Inflammatory macrophage (primary cell): ENCODE measurements around the gene NMT1.

Source experiments
- DNase-seq, 2 donors: peaks; one replicate each; pipeline ENCODE4 v3.0.0-alpha.2; 2020 to 2022

The NMT1 gene

DNA sequence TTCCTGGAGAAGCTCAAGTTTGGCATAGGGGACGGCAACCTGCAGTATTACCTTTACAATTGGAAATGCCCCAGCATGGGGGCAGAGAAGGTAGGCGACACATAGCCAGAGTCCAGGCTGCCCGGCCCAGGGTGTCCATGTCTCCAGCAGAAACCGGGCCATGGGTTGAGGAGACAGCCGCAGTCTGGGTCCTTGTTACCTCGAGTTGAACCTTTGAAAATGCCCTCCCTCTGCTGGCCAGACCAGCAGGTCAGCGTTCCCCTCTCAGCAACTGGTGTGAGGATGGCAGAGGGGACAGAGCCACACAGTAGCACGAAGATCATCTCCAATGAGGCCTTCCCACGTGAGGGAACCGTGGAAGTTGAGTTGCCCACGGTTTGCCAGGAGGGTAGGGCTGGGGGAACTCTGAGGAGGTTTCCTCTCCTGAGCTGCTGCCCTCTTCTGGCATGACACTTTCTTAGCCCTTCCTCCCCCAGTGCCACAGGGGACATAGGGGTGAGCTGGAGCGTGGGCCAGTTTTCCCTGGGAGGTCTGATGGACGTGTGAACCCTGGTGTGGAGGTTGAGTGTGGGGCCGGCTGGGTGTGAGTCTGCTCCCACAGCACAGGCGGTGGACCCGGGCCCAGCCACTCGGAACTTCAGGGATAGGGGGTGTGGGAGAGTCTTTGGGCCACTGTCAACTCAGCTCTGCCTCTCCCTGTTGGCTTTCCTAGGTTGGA, 43.9 kb downstream of the NMT1 start:
- DNase-seq = no peak

- no peak for DNase-seq
Observed at GRCh38 chr17:45106096-45106495, 45.0 kb downstream of the NMT1 start.

- no peak for DNase-seq
Observed at GRCh38 chr17:45106582-45106981, 45.5 kb downstream of the NMT1 start.

DNA sequence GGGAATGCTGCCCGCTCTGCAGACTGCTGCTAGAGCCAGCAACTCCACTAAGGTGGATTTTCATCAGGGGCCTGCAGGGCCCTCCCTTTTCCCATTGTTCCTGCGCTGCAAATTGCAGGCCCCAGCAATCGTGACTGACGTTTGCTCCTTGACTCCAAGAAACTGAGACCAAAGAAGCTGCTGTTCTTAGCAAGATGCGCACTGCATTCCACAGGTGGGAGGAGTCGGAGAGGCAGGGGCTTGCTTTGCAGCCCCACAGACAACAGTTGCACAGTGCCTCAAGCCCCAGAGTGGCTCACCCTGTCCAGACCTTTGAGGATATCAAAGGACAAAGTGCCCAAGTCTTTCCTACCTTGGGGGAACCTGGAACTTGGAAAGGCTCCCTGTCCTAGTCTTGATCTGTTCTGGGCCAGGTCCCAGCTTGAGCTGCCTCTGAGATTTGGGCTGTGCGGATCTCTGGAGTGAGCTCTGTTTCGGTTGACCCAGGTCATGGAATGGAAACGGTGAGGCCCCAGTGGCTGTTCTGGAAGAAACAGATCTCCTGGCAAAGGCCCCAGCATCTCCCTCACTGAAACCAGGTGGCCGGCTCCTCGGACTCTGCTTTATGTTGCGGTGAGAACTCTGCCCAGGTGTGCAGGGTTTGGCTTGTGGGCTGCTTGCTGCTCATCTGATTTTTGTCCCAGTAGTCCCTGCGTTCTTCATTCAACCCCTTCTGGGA, 46.3 kb downstream of the NMT1 start:
- DNase-seq = no peak

- no peak for DNase-seq
Observed at GRCh38 chr17:45108051-45108450, 46.9 kb downstream of the NMT1 start.

DNA sequence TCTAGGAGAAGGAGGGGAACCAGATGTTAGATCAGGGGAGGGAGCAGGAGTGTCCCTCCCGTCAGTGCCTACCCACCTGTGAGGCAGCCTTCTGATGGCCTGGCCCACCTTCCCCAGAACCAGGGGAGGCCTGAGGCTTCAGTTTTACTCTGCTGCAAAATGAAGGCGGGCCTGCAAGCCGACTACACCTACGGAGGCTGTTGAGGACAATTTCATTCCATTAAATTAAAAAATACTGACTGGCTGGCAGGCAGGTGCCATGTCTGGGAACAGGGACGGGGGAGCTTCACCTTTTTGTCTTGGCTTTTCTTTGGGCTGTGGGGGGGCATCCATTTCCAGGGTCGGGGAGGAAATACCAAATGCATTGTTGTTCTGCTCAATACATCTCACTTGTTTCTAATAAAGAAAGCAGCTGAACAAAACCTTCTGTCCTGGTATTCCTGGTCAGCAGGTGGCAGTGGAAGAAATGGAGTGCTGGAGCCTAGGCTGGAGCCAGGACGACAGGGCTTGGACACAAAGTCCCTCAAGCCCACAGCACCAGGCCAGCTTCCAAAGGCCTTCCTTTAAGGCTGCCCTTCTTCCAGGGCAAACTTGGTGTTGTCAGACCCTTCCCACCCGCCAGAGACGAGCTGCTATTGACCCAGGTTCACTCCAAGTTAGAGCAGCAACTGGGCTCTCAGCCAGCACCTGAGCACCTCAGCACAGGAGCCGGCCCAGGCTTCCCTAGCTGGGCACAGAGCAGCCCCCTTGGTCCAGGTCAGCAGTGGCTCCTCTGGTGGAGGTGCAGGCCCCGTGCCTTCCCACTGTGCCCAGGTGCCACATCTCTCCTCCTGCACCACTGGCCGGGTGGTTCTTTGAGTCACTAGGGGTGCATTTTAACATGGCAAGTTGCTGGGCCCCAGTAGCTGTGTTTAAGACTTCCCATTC, 47.7 kb downstream of the NMT1 start:
- DNase-seq = no peak

DNA sequence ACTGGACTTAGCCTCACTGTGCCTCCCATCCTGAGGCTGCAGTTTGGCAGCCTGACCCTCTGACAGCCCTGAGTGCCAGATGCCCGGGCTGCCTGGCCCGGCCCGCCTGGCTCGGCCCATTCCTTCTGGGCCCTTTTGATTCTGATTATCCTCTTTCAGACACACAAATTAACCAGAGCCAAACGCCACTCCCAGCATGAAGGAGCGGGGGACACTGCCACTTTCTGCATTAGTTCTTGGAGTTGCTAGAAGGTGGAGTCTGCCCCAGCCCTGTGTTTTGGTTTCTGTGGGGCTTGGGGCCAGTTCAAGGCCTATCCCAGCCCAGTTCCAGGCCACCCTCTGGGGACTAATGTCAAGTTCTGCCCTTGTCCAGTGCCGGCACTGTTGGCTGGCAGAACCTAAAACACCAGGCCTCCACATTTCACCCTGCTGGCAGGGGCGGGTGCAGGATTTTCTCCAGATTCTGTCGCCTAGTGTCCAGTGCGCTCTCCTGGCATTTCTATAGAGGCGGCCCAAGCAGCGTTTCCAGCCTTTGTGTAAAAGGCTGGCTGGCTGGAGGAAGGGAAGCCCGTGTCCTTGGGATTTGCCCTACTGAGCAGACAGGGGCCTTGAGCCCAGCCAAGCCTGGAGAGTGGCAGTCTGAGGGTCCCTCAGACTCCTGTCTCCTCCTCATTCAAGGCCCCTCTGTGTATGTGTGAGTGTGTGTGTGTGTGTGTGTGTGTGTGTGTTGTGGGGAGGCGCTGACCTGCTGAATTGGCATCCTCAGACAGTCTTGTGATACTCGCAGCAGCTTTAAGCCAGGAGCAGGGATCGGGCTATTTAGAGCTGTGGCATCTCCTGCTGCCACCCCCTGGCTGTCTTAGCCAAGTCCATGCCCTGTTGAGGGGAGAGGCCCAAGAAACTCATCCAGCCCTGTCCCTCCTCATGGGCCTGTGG, 49.8 kb downstream of the NMT1 start:
- no peak for DNase-seq

DNA sequence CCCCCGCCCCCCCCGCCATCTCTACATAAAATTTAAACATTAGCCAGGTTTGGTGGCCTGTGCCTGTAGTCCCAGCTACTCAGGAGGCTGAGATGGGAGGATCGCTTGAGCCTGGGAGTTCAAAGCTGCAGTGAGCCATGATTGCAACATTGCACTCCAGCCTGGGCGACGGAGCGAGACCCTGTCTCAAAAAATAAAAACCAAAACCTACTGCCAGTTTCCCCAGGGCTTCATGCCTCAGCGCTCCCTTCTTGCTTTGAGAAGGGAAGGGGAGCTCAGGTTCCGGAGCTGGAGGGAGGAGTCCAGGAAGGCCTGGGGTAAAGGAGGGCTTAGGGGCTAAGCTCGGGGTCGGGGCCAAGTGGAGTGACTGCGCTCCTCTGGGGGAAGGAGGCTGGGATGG, 50.7 kb downstream of the NMT1 start:
- no peak for DNase-seq

DNA sequence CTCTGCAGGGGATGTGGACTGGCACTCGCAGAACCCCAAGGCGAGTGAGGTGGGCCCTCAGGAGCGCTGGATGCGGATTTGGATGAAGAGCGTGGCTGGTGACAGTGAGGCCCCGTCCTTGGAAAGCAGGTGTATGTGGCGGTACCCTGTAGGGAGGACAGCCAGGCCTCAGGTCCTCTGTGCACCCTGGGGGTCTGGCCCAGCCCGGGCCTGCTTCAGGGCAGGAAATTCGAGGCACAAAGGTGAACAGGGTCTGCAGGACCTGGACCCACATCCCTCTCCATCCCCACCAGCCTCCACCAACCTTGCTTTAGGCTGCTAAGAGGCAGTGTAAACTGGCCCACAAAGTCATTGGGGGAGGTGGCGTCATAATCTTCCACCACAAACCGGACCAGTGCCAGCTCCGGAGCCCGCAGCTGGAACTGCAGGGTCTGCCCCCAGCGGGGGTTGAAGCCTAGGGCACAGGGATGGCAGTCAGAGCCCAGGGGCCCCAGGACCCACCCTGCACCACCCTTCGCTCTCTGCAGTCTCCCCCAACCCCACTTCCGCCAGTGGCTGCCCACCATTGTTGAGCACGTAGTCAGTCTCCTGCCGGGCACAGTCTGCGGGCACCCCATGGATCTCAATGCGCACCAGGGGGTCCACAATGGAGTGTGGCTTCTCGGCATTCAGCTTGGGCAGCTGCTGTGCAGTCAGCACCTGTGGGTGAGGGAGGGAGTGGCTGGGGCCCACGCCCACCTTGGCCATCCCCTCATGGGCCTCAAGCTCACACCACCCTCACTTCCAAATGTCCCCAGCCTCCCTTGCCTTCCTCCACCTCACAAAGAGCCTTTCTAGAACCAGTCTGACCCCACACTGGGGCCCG, 51.7 kb downstream of the NMT1 start:
- no peak for DNase-seq

GRCh38 chr17:45113424-45113754, 52.3 kb downstream of the NMT1 start:
- no peak for DNase-seq

GRCh38 chr17:45114117-45114932, 53.2 kb downstream of the NMT1 start:
- no peak for DNase-seq

DNA sequence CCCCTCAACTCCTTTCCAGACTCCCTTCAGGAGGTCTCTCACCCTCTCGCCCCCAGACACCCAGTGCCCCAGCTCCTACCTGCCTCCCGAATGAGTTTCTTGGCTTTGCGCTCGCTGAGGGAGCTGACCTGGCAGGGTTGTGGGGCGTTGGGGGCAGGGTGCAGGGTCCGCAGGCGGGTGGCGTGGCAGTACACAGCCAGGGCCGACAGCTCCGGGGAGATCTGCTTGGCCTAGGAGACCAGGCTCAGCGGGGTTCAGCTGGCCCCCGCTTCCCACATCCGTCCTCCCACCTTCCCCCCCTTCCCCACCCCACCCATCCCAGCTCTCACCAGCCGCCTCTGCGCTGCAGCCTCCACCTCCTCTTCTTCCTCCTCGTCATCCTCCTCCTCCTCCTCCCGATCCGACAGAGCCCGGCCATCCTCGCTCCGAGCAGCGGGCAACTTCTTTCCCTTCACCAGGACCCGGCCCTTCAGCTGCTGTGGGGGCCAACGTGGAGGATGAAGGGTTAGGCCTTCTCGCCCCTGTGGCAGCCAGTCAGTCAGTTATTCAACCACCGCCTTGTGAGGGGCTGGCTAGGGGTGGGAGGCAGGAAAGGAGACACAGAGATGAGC, 54.0 kb downstream of the NMT1 start:
- DNase-seq = no peak

DNA sequence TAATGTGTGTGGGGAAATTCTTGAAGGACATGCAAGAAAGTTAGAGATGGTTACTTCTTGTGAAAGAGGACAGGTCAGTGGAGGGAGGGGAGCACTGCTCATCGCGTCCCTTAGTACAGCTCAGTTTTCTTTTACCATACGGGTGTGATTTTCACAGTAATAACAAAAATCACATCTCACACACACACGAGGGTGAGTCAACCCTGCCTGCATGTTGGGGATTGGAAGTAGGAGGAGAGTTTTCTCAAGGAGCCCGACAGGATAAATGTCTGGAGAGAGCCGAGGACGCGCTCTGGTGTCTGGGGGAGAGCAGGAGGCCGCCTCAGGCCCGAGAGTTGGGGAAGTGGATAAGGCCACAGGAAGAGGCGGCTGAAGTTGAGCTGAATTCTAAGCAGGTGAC, 54.8 kb downstream of the NMT1 start:
- no peak for DNase-seq

DNA sequence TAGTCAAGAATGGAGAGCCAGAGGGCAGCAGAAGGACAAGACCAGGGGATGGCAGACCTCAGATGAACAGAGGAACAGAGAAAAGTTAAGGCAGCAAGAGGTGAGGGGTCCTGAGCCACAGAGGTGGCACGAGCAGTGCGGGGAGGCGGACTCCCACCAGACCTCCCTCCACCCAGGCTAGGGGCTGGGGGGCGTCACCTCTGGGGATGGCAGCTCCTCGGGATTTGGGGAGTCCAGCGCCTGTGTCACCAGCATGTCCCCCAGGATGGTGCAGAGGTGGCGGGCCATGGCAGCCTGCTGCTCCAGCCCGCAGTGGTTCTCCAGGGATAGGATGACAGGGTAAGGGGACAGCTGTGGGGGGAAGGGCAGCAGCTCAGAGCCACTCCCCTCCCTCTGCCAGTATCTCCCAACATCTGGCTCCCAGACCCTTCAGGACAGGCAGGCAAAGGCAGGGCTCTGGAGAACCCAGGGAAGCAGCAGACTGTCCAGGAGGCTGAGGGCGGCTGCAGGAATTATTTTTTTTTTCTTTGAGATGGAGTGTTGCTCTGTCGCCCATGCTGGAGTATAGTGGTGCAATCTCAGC, 55.4 kb downstream of the NMT1 start:
- DNase-seq = no peak

DNA sequence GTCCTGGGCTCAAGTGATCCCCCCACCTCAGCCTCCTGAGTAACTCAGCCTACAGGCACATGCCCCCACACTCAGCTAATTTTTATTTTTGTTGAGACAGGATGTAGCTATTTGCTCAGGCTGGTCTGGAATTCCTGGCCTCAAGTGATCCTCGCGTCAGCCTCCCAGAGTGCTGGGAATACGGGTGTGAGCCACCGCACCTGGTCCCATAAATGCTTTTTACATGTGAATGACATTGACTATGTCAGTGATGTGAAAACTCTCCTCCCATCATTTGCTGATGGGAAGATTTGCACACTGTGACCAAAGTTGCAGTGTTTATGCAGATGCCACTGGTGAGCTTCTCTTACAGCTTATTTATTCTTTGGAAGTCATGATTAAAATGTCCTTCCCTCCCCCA, 56.2 kb downstream of the NMT1 start:
- no peak for DNase-seq

DNA sequence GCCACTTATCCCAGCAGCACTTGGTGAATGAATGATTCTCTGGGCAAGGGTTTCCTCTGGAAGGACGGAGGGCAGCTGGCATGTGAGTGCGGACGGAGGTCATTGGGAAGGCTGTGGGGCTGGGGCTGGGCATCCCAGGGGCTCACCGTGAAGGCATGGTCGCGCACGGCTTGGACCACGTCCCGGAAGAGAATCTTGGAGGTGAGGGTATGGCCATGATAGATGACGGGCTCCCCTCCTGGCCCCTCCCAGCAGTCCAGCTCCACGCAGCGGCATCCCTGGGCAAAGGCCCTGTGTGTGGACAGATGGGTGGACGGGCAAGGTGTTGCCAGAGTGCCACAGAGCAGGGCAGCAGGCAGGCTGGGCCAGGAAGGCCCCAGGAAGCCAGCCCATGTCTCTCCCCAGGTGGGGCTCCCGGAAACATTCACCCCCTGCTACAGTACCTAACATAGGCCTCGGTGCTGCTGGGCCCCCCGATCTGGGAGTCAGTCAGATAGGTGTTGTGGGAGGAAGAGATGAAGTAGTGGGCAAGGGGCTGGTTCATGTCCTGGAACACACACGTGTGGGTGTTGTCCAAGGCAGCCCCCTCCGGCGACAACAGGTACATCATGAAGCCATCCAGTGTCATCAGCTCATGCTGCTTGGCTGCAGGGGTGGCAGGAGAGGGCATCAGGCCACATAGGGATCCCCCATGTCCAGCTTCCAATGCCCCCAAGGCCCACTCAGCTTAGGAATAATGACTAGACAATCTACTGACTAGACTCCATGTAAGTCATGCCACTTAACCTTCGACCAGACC, 56.9 kb downstream of the NMT1 start:
- no peak for DNase-seq

DNA sequence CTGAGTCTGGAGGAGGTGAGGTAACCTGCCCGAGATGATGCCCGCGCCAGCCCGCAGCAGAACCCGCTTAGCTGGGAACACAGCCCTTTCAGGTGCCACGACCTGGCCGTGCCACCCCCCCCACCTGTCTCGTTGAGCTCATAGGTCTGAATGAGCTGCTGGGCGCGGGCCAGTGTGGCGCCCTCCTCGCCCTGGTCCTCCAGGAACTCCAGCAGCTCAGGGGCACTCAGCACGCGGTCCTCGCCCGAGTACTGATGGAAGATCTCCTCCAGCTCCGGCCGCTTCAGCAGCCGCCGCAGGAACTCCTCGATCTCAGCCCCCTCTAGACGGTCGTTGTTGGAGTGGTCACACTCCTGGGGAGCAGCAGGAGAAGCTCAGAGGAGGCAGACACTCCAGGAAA, 57.6 kb downstream of the NMT1 start:
- no peak for DNase-seq

DNA sequence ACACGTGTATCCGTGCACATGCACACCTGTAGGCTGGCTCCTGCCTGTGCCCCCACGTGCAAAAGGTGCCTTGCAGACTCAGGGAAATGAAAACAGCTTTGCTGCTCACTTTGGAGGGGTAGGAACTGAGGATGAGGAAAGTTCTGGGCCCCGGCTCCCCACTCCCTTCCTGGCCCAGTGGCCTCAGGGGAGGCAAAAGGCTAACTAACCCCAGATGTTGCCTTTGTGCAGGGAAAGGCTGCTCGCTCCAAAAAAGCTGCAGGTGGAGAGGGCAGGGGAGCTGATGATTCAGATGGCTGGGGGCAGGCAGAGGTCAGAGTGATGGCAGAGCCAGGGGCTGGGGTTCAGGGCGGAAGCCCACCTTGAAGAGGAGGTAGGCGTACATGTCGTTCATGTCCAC, 58.8 kb downstream of the NMT1 start:
- DNase-seq = no peak

GRCh38 chr17:45120558-45120957, 59.4 kb downstream of the NMT1 start:
- no peak for DNase-seq
